ENCODE data around the gene GNLY. TPM values are rescaled to one million over a fixed set of nuclear protein-coding genes. Genes with fewer than 3 reads are reported as not detected.

The GNLY gene
- total RNA-seq, 1 donor from 2014 or later, result not detected

- H3K27ac ChIP-seq (ENCODE audit: low read depth, low read length), result no peak overlapping the region
- no peak overlapping the region for H3K9ac ChIP-seq (ENCODE audit: low read depth in 1 of 3, low read length in 3 of 3)
- H3K9me3 ChIP-seq (ENCODE audit: control insufficient read depth in 3 of 3, low read length in 3 of 3), result no peaks in the 10 kb centered on the region
- no peaks in the 10 kb centered on the region for H3K4me1 ChIP-seq (ENCODE audit: control insufficient read depth in 3 of 3, insufficient read depth in 3 of 3, low read length in 3 of 3)
- H3K36me3 ChIP-seq (ENCODE audit: control insufficient read depth in 3 of 3, insufficient read depth in 3 of 3, low read length in 3 of 3), result no peaks in the 10 kb centered on the region
- no peak overlapping the region for H3K4me3 ChIP-seq (ENCODE audit: low read length in 3 of 3)
- no peaks in the 10 kb centered on the region for H3K27me3 ChIP-seq (ENCODE audit: control insufficient read depth in 3 of 3, insufficient read depth in 3 of 3, low read length in 3 of 3)
These were observed 4.2 kb downstream of the GNLY start for GRCh38 chr2:85698184-85698879.

GRCh38 chr2:85698880-85699254 is 4.7 kb downstream of the GNLY start:
- Histone ChIP-seq H3K27me3 (ENCODE audit: control insufficient read depth in 3 of 3, insufficient read depth in 3 of 3, low read length in 3 of 3) (no peaks in the 10 kb centered on the region), H3K9ac (ENCODE audit: low read depth in 1 of 3, low read length in 3 of 3) (no peak overlapping the region), H3K4me3 (ENCODE audit: low read length in 3 of 3) (no peak overlapping the region), H3K9me3 (ENCODE audit: control insufficient read depth in 3 of 3, low read length in 3 of 3) (no peaks in the 10 kb centered on the region), H3K27ac (ENCODE audit: low read depth, low read length) (no peak overlapping the region), H3K36me3 (ENCODE audit: control insufficient read depth in 3 of 3, insufficient read depth in 3 of 3, low read length in 3 of 3) (no peaks in the 10 kb centered on the region), H3K4me1 (ENCODE audit: control insufficient read depth in 3 of 3, insufficient read depth in 3 of 3, low read length in 3 of 3) (no peaks in the 10 kb centered on the region)

DNA sequence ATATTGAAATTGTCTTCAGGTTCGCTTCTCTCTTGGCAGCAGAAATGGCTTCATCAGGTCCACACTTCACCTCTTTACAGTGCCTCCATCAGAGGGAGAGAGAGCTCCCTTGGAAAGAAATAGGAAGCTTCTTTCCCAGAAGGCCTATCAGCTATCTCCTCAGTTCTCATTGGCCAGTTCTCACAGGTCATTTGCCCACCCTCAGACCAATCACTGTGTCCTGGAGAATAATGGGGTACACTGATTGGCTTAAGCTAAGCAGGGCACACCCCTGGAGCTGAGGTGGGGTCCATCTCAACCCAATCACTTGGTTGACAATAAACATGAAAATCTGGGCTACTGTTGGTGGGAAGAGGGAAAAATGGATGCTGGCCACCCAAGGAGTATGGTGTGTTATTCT is 5.2 kb downstream of the GNLY start:
- no peak overlapping the region for H3K27ac ChIP-seq (ENCODE audit: low read depth, low read length)
- peaks cover 0 to 1% (median 0%) of the 10 kb centered on the region in 3 donors for H3K4me1 ChIP-seq (ENCODE audit: control insufficient read depth in 3 of 3, insufficient read depth in 3 of 3, low read length in 3 of 3)
- no peaks in the 10 kb centered on the region for H3K36me3 ChIP-seq (ENCODE audit: control insufficient read depth in 3 of 3, insufficient read depth in 3 of 3, low read length in 3 of 3)

DNA sequence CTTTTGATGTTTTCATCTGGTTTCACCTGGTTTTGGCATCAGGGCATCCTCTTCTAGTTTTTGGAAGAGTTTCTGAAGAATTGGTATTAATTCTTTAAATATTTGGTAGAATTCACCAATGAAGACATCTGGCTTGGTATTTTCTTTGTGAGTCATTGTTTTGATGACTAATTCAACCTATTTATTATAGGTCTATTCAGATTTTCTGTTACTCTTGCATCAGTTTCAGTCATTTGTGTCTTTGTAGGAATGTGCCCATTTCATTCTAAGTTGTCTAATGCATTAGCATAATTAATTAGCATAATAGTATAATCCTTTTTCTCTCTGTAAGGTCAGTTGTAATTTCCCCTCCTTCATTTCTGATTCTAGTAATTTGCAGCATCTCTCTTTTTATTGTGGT is 8.0 kb downstream of the GNLY start:
- no peaks in the 10 kb centered on the region for H3K36me3 ChIP-seq (ENCODE audit: control insufficient read depth in 3 of 3, insufficient read depth in 3 of 3, low read length in 3 of 3)
- no peak overlapping the region for H3K27ac ChIP-seq (ENCODE audit: low read depth, low read length)
- no peaks in the 10 kb centered on the region for H3K9me3 ChIP-seq (ENCODE audit: control insufficient read depth in 3 of 3, low read length in 3 of 3)
- no peaks in the 10 kb centered on the region for H3K27me3 ChIP-seq (ENCODE audit: control insufficient read depth in 3 of 3, insufficient read depth in 3 of 3, low read length in 3 of 3)
- no peak overlapping the region for H3K9ac ChIP-seq (ENCODE audit: low read depth in 1 of 3, low read length in 3 of 3)
- H3K4me1 ChIP-seq (ENCODE audit: control insufficient read depth in 3 of 3, insufficient read depth in 3 of 3, low read length in 3 of 3), result peaks cover 21 to 26% (median 21%) of the 10 kb centered on the region in 3 donors
- no peak overlapping the region for H3K4me3 ChIP-seq (ENCODE audit: low read length in 3 of 3)

More for the DNA sequence above, 5.2 kb downstream of the GNLY start:
- no peak overlapping the region for H3K4me3 ChIP-seq (ENCODE audit: low read length in 3 of 3)
- H3K9me3 ChIP-seq (ENCODE audit: control insufficient read depth in 3 of 3, low read length in 3 of 3), result no peaks in the 10 kb centered on the region
- H3K27me3 ChIP-seq (ENCODE audit: control insufficient read depth in 3 of 3, insufficient read depth in 3 of 3, low read length in 3 of 3), result no peaks in the 10 kb centered on the region
- H3K9ac ChIP-seq (ENCODE audit: low read depth in 1 of 3, low read length in 3 of 3), result no peak overlapping the region

- Histone ChIP-seq H3K4me1 (ENCODE audit: control insufficient read depth in 3 of 3, insufficient read depth in 3 of 3, low read length in 3 of 3) (peaks cover 24 to 31% (median 27%) of the 10 kb centered on the region in 3 donors), H3K4me3 (ENCODE audit: low read length in 3 of 3) (no peak overlapping the region), H3K27ac (ENCODE audit: low read depth, low read length) (no peak overlapping the region), H3K9ac (ENCODE audit: low read depth in 1 of 3, low read length in 3 of 3) (no peak overlapping the region), H3K36me3 (ENCODE audit: control insufficient read depth in 3 of 3, insufficient read depth in 3 of 3, low read length in 3 of 3) (no peaks in the 10 kb centered on the region), H3K9me3 (ENCODE audit: control insufficient read depth in 3 of 3, low read length in 3 of 3) (no peaks in the 10 kb centered on the region), H3K27me3 (ENCODE audit: control insufficient read depth in 3 of 3, insufficient read depth in 3 of 3, low read length in 3 of 3) (no peaks in the 10 kb centered on the region)
These were observed 8.6 kb downstream of the GNLY start for GRCh38 chr2:85702800-85703199.

DNA sequence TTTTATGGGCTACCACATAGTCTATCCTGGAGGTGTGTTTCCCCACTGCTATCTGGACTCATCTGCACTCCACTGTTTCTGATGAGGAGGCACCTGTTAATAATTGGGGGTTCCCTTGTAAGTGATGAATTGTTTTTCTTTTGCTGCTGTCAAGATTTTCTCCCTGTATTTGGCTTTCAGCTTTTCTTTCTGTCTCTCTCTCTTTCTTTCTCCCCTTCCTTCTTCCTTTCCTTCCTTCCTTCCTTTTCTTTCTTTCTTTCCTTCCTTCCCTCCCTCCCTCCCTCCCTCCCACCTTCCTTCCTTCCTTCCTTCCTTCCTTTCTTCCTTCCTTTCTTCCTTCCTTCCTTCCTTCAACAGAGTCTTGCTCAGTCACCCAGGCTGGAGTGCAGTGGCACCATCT is 9.2 kb downstream of the GNLY start:
- H3K27me3 ChIP-seq (ENCODE audit: control insufficient read depth in 3 of 3, insufficient read depth in 3 of 3, low read length in 3 of 3), result no peaks in the 10 kb centered on the region
- no peak overlapping the region for H3K4me3 ChIP-seq (ENCODE audit: low read length in 3 of 3)
- H3K4me1 ChIP-seq (ENCODE audit: control insufficient read depth in 3 of 3, insufficient read depth in 3 of 3, low read length in 3 of 3), result peaks cover 24 to 31% (median 28%) of the 10 kb centered on the region in 3 donors
- H3K9me3 ChIP-seq (ENCODE audit: control insufficient read depth in 3 of 3, low read length in 3 of 3), result no peaks in the 10 kb centered on the region
- H3K36me3 ChIP-seq (ENCODE audit: control insufficient read depth in 3 of 3, insufficient read depth in 3 of 3, low read length in 3 of 3), result no peaks in the 10 kb centered on the region
- no peak overlapping the region for H3K9ac ChIP-seq (ENCODE audit: low read depth in 1 of 3, low read length in 3 of 3)
- H3K27ac ChIP-seq (ENCODE audit: low read depth, low read length), result no peak overlapping the region

- Histone ChIP-seq H3K9me3 (ENCODE audit: control insufficient read depth in 3 of 3, low read length in 3 of 3) (no peaks in the 10 kb centered on the region), H3K4me3 (ENCODE audit: low read length in 3 of 3) (no peak overlapping the region), H3K27ac (ENCODE audit: low read depth, low read length) (no peak overlapping the region), H3K4me1 (ENCODE audit: control insufficient read depth in 3 of 3, insufficient read depth in 3 of 3, low read length in 3 of 3) (peaks cover 28 to 32% (median 31%) of the 10 kb centered on the region in 3 donors), H3K9ac (ENCODE audit: low read depth in 1 of 3, low read length in 3 of 3) (no peak overlapping the region), H3K36me3 (ENCODE audit: control insufficient read depth in 3 of 3, insufficient read depth in 3 of 3, low read length in 3 of 3) (no peaks in the 10 kb centered on the region), H3K27me3 (ENCODE audit: control insufficient read depth in 3 of 3, insufficient read depth in 3 of 3, low read length in 3 of 3) (no peaks in the 10 kb centered on the region)
These were observed 9.9 kb downstream of the GNLY start for GRCh38 chr2:85704038-85704437.

- no peaks in the 10 kb centered on the region for H3K27me3 ChIP-seq (ENCODE audit: control insufficient read depth in 3 of 3, insufficient read depth in 3 of 3, low read length in 3 of 3)
- H3K4me3 ChIP-seq (ENCODE audit: low read length in 3 of 3), result peak overlapping the region in 2 of 3 donors; percentile 1 to 12
- H3K27ac ChIP-seq (ENCODE audit: low read depth, low read length), result peak overlapping the region; percentile 78
- no peaks in the 10 kb centered on the region for H3K36me3 ChIP-seq (ENCODE audit: control insufficient read depth in 3 of 3, insufficient read depth in 3 of 3, low read length in 3 of 3)
- H3K9me3 ChIP-seq (ENCODE audit: control insufficient read depth in 3 of 3, low read length in 3 of 3), result no peaks in the 10 kb centered on the region
- peak overlapping the region in 1 of 3 donors; percentile 17 for H3K9ac ChIP-seq (ENCODE audit: low read depth in 1 of 3, low read length in 3 of 3)
- peaks cover 35 to 39% (median 35%) of the 10 kb centered on the region in 3 donors for H3K4me1 ChIP-seq (ENCODE audit: control insufficient read depth in 3 of 3, insufficient read depth in 3 of 3, low read length in 3 of 3)
These were observed 10.9 kb downstream of the GNLY start for GRCh38 chr2:85704800-85705679.

DNA sequence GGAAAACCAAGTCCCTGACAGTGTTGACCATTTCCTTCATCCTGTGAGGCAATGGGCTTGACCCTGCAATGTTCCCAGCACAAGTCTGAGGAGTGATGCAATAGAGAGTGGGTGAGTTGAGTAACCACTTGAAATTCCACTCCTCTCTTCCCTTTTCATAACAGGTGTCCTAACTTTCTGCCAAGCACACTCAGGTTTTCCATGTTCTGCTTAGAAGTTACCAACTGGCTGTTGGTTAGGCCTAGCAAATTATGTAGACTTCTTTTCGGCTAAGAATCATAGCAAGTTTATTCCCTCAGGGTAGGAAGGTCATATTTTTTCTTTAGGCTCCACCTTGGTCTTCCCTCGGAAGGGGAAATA is 11.5 kb downstream of the GNLY start:
- H3K4me1 ChIP-seq (ENCODE audit: control insufficient read depth in 3 of 3, insufficient read depth in 3 of 3, low read length in 3 of 3), result peaks cover 42 to 45% (median 42%) of the 10 kb centered on the region in 3 donors
- H3K9ac ChIP-seq (ENCODE audit: low read depth in 1 of 3, low read length in 3 of 3), result no peak overlapping the region
- H3K9me3 ChIP-seq (ENCODE audit: control insufficient read depth in 3 of 3, low read length in 3 of 3), result no peaks in the 10 kb centered on the region
- no peaks in the 10 kb centered on the region for H3K36me3 ChIP-seq (ENCODE audit: control insufficient read depth in 3 of 3, insufficient read depth in 3 of 3, low read length in 3 of 3)
- H3K27me3 ChIP-seq (ENCODE audit: control insufficient read depth in 3 of 3, insufficient read depth in 3 of 3, low read length in 3 of 3), result no peaks in the 10 kb centered on the region
- H3K27ac ChIP-seq (ENCODE audit: low read depth, low read length), result peak overlapping the region; percentile 78
- H3K4me3 ChIP-seq (ENCODE audit: low read length in 3 of 3), result peak overlapping the region in 1 of 3 donors; percentile 1

DNA sequence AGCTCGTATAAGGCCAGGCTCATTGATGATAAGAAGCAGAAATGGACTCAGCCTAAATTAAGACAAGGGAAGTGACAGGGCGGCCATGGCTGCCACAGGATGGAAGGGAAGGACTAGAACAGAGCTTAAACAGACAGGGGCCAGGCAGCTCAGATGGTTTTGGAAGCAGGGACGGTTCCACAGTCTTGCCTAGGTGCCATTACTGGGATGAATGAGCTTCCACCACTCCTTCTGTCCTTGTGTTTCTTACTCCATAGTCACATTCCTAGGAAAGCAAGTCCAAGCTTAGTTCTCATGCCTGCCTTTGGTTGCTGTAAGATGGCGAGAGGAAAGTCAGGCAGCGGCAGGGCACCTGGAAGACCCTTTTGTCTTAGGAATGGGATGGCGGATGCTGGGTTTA is 11.9 kb downstream of the GNLY start:
- H3K9ac ChIP-seq (ENCODE audit: low read depth in 1 of 3, low read length in 3 of 3), result no peak overlapping the region
- no peak overlapping the region for H3K4me3 ChIP-seq (ENCODE audit: low read length in 3 of 3)
- H3K36me3 ChIP-seq (ENCODE audit: control insufficient read depth in 3 of 3, insufficient read depth in 3 of 3, low read length in 3 of 3), result no peaks in the 10 kb centered on the region
- H3K4me1 ChIP-seq (ENCODE audit: control insufficient read depth in 3 of 3, insufficient read depth in 3 of 3, low read length in 3 of 3), result peaks cover 43 to 49% (median 45%) of the 10 kb centered on the region in 3 donors
- no peaks in the 10 kb centered on the region for H3K27me3 ChIP-seq (ENCODE audit: control insufficient read depth in 3 of 3, insufficient read depth in 3 of 3, low read length in 3 of 3)
- H3K27ac ChIP-seq (ENCODE audit: low read depth, low read length), result peak overlapping the region; percentile 78
- H3K9me3 ChIP-seq (ENCODE audit: control insufficient read depth in 3 of 3, low read length in 3 of 3), result no peaks in the 10 kb centered on the region
